BJ (cell line): Measurements from ENCODE around the gene NDUFA3. TPM values are rescaled to one million over a fixed set of nuclear protein-coding genes. Genes with fewer than 3 reads are reported as not detected.

ENCODE experiments used
- CTCF ChIA-PET: fragments of 350-600 bp; formaldehyde crosslinking; extraction: SDS; loops from one replicate; lab custom pipeline; 2021; ENCODE audit warnings: antibody characterized with exemption, inconsistent platforms; lab: Yijun Ruan, JAX
- POLR2A ChIA-PET: fragments of 300-600 bp; sonication (Branson Sonifier 250); formaldehyde crosslinking; extraction: SDS; loops from one replicate; lab custom pipeline; 2021; ENCODE audit warnings: antibody characterized with exemption; lab: Charles Lee
- DNase-seq: peaks from one replicate; pipeline ENCODE4 v3.0.0-alpha.2; 2011; ENCODE audit warnings: low read depth
- H3K27me3 ChIP-seq: 2 replicates; pipeline ENCODE4 v1.6.0; 2011; ENCODE audit warnings: low read length; ENCODE audit not compliant: control insufficient read depth, insufficient read depth
- H3K36me3 ChIP-seq: 2 replicates; pipeline ENCODE4 v1.5.1; 2011; ENCODE audit warnings: low read length; ENCODE audit not compliant: control insufficient read depth, insufficient read depth
- H3K4me3 ChIP-seq: 2 replicates; pipeline ENCODE4 v1.5.1; 2011; ENCODE audit warnings: low read depth, mild to moderate bottlenecking, control low read depth, low read length
- polyA minus RNA-seq: library from RNA; depleted of rRNA, polyadenylated mRNA; stranded (reverse); fragments of >200 nt; gene quantifications from 2 replicates; pipeline ENCODE4 v1.2.3, GENCODE V29; 2011; rRNA and poly(A)+ RNA removed
- polyA plus RNA-seq: library from polyadenylated mRNA; depleted of rRNA; stranded (reverse); fragments of >200 nt; gene quantifications from 2 replicates; pipeline ENCODE4 v1.2.3, GENCODE V29; 2011; rRNA removed
- TF ChIP-seq, protein P1 (sequence below): IDR thresholded peaks from 2 replicates; pipeline ENCODE4 v1.5.1; 2011; ENCODE audit warnings: low read depth, mild to moderate bottlenecking, control low read depth, inconsistent platforms, low read length, moderate library complexity; ENCODE audit not compliant: insufficient read depth

Gene NDUFA3
- 26.6 and 45.8 TPM in 2 replicates for polyA plus RNA-seq
- polyA minus RNA-seq: 168 and 237 TPM in 2 replicates

DNA sequence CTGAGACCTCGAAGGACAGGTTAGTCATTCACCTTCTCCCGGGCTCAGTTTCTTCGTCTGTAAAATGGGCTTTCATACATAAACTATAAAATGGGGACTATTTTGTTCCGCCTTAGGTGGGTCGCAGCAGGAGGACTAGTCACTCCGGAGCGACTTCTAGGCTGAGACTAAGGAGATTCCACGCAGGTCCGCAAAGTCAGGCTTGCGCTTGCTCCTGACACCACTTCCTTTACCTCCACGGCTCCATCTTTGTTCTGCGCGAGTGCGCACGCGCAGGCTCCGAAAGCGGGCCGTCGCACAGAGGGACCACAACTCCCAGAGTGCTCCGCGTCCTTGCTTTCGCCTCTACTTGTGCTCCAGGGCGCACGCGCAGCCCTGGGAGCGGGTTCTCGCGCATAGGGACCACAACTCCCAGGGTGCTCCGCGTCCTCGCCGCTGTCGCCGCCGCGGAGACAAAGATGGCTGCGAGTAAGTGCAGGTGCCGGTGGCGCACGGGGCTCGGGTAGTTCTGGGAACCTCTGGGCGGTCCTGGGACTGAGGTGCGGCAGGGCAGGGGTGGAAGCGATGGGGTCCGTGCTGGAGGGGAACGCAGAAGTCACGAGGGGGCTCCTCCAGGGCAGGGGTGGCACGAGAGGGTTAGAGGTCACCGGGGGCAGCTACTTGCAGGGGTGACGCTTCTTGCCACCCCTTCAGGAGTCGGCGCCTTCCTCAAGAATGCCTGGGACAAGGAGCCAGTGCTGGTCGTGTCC lies at the start of gene NDUFA3:
NDUFA3 (plus strand) TSS at position 435 of the 749 bp plus-strand sequence; CDS start at position 459, 24 bp downstream.
- peak; percentile 86 for DNase-seq
- POLR2A ChIA-PET: no interaction called here
- H3K4me3 ChIP-seq: peak within 1 kb of the TSS; percentile 76
- TF ChIP-seq, protein P1, sequence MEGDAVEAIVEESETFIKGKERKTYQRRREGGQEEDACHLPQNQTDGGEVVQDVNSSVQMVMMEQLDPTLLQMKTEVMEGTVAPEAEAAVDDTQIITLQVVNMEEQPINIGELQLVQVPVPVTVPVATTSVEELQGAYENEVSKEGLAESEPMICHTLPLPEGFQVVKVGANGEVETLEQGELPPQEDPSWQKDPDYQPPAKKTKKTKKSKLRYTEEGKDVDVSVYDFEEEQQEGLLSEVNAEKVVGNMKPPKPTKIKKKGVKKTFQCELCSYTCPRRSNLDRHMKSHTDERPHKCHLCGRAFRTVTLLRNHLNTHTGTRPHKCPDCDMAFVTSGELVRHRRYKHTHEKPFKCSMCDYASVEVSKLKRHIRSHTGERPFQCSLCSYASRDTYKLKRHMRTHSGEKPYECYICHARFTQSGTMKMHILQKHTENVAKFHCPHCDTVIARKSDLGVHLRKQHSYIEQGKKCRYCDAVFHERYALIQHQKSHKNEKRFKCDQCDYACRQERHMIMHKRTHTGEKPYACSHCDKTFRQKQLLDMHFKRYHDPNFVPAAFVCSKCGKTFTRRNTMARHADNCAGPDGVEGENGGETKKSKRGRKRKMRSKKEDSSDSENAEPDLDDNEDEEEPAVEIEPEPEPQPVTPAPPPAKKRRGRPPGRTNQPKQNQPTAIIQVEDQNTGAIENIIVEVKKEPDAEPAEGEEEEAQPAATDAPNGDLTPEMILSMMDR: no peak
- H3K27me3 ChIP-seq: no peaks in the 10 kb centered on the region
- H3K36me3 ChIP-seq: peaks cover 8% of the 10 kb centered on the region
- CTCF ChIA-PET: no interaction called here

- no peaks in the 10 kb centered on the region for H3K27me3 ChIP-seq
- TF ChIP-seq, protein P1: no peak
- no peak overlapping the region for H3K4me3 ChIP-seq
- no peak for DNase-seq
- CTCF ChIA-PET: no interaction called here
- no peaks in the 10 kb centered on the region for H3K36me3 ChIP-seq
- POLR2A ChIA-PET: no interaction called here
These were observed 40.0 kb upstream of the NDUFA3 start for GRCh38 chr19:54062643-54063042.

- no peak for DNase-seq
- POLR2A ChIA-PET: no interaction called here
- no peak within 1 kb of the TSS for H3K4me3 ChIP-seq
- TF ChIP-seq, protein P1: no peak
- CTCF ChIA-PET: no interaction called here
- H3K36me3 ChIP-seq: no peaks in the 10 kb centered on the region
- no peaks in the 10 kb centered on the region for H3K27me3 ChIP-seq
These were observed 39.1 kb upstream of the NDUFA3 start, which contains the start of gene VSTM1 for GRCh38 chr19:54063350-54064116. Gene VSTM1, minus strand, starts transcription at chr19:54063897. Its CDS starts 120 bp downstream, at chr19:54063777.

DNA sequence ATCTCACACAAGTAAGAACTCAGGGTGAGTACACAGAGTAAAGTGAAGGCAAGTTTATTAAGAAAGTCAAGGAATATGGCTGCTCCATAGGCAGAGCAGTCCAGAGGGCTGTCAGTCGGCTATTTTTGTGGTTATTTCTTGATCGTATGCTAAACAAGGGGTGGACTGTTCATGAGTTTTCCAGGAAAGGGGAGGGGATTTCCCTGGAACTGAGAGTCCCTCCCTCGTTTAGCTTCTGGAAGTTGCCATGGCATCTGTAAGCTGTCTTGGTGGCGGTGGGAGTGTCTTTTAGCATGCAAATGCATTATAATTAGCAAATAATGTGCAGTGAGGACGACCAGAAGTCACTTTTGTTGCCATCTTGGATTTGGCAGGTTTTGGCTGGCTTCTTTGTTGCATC lies 33.2 kb upstream of the NDUFA3 start:
- H3K4me3 ChIP-seq: no peak overlapping the region
- ChIA-PET CTCF (no interaction called here), POLR2A (no interaction called here)
- no peaks in the 10 kb centered on the region for H3K27me3 ChIP-seq
- no peak for DNase-seq
- TF ChIP-seq, protein P1: no peak
- no peaks in the 10 kb centered on the region for H3K36me3 ChIP-seq

DNA sequence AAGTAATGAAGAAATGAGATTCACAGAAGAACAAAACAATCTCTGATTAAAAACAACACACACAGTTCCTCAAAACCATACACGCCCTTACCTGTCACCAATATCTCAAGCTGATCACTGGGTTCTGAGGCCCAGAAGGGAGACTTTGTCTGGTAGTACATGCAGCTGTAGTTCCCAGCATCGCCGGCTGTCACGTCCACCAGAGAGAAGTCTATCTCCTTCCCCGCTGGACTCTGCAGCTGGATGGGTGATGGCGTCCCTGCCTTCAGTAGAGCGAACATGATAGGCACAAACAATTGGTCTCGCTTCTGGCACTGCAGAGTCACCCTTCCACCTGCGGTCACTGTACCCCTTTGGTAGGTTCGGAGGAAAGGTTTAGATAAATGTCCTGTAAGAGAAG lies 28.8 kb upstream of the NDUFA3 start:
- ChIA-PET CTCF (no interaction called here), POLR2A (interaction anchor here (0.5 kb wide), 1 partner anchor 17 kb away, joined by 4 read pairs; no protein-coding TSS in a partner anchor)
- TF ChIP-seq, protein P1: no peak
- Histone ChIP-seq H3K27me3 (no peaks in the 10 kb centered on the region), H3K4me3 (no peak overlapping the region), H3K36me3 (no peaks in the 10 kb centered on the region)
- DNase-seq: no peak
